HCT116 (cell line): ENCODE results near the gene TCEA3. TPM values are rescaled to one million over a fixed set of nuclear protein-coding genes. Genes with fewer than 3 reads are reported as not detected.
A peak's percentile ranks its signal among the peaks of the same experiment; 100 is the strongest.

ENCODE experiments used
- ATAC-seq: fragments of 200-7000 bp; cut with Tn5 transposase; 2 replicates; pipeline ENCODE4 v1.9.1; 2020; ENCODE audit warnings: mild to moderate bottlenecking, moderate library complexity
- BruUV-seq: library from RNA; stranded (reverse); fragments of 400-500 nt; replicated peaks from 2 replicates; lab custom pipeline; 2021; lab: Mats Ljungman, UMichigan
- CTCF ChIA-PET: fragments of 300-600 bp; sonication (Branson Sonifier 250); formaldehyde crosslinking; loops from one replicate; lab custom pipeline; 2021; ENCODE audit warnings: antibody characterized with exemption; lab: Charles Lee
- POLR2A ChIA-PET: fragments of 300-600, 350-600 bp; sonication (Branson Sonifier 250); formaldehyde crosslinking; loops from one replicate; lab custom pipeline; 2021; ENCODE audit warnings: antibody characterized with exemption; lab: Charles Lee
- RAD21 ChIA-PET, 2 experiments: fragments of 300-600 bp; sonication (Branson Sonifier 250); formaldehyde crosslinking; loops; one replicate each; lab custom pipeline; 2023; ENCODE audit warnings: low total read pairs in 2 of 2; ENCODE audit not compliant: uncharacterized antibody in 2 of 2, unreplicated experiment in 2 of 2, low non-redundant PET in 1 of 2; lab: Charles Lee
- DNase-seq: peaks from one replicate; pipeline ENCODE4 v3.0.0-alpha.2; 2010; ENCODE audit warnings: low read depth, low spot score
- H2AFZ ChIP-seq: fragments of 200-600 bp; shearing (Covaris generic), sonication (generic); 2 replicates; pipeline ENCODE4 v1.6.1; 2017; ENCODE audit warnings: low read depth, mixed run types, mixed read lengths, antibody characterized with exemption, low read length; ENCODE audit not compliant: poor library complexity, severe bottlenecking
- H3K27ac ChIP-seq: 2 replicates; pipeline ENCODE4 v1.5.1; 2012; ENCODE audit warnings: low read depth, low read length
- H3K27me3 ChIP-seq: fragments of 200-600 bp; sonication (generic); 2 replicates; pipeline ENCODE4 v1.6.1; 2016; ENCODE audit warnings: mixed run types, low read length, mixed read lengths; ENCODE audit not compliant: insufficient read depth
- H3K36me3 ChIP-seq, 2 experiments: fragments of 200-500 bp in 1 of 2; fragments of 200-600 bp in 1 of 2; sonication (Bioruptor generic) in 1 of 2; sonication (generic) in 1 of 2; 2 replicates each; pipeline versions ENCODE4 v1.5.1 to v1.6.1; 2014 to 2016; ENCODE audit warnings: low read length in 2 of 2, inconsistent platforms in 1 of 2, mixed read lengths in 1 of 2, mixed run types in 1 of 2; ENCODE audit not compliant: insufficient read depth in 2 of 2, control insufficient read depth in 1 of 2
- H3K4me1 ChIP-seq, 2 experiments: fragments of 200-600 bp in 1 of 2; sonication (generic) in 1 of 2; 2 replicates each; pipeline versions ENCODE4 v1.5.1 to v1.6.1; 2012 to 2017; ENCODE audit warnings: low read length in 2 of 2, inconsistent platforms in 1 of 2, mild to moderate bottlenecking in 1 of 2, mixed read lengths in 1 of 2, mixed run types in 1 of 2, moderate library complexity in 1 of 2; ENCODE audit not compliant: insufficient read depth in 2 of 2, control insufficient read depth in 1 of 2
- H3K4me2 ChIP-seq: fragments of 200-600 bp; sonication (generic); 2 replicates; pipeline ENCODE4 v1.6.1; 2017; ENCODE audit warnings: mixed run types, low read length, mixed read lengths
- H3K4me3 ChIP-seq, 2 experiments: fragments of 200-600 bp in 1 of 2; sonication (generic) in 1 of 2; replicated peaks in 1 of 2; 2 replicates each; pipeline ENCODE4 v1.5.1; 2011 to 2016; ENCODE audit warnings: low read length in 2 of 2, control low read depth in 1 of 2, low read depth in 1 of 2, mild to moderate bottlenecking in 1 of 2, mixed read lengths in 1 of 2, mixed run types in 1 of 2
- H3K79me2 ChIP-seq: fragments of 200-600 bp; sonication (generic); 2 replicates; pipeline ENCODE4 v1.6.1; 2017; ENCODE audit warnings: mild to moderate bottlenecking, mixed run types, low read length, moderate library complexity, mixed read lengths; ENCODE audit not compliant: insufficient read depth
- H3K9ac ChIP-seq: fragments of 200-600 bp; sonication (generic); 2 replicates; pipeline ENCODE4 v1.6.1; 2016; ENCODE audit warnings: low read length, mixed read lengths
- H3K9me2 ChIP-seq: fragments of 200-600 bp; sonication (generic), shearing (Covaris generic); 2 replicates; pipeline ENCODE4 v1.6.1; 2017; ENCODE audit warnings: mixed run types, mild to moderate bottlenecking, moderate library complexity; ENCODE audit not compliant: insufficient read depth
- H3K9me3 ChIP-seq, 2 experiments: fragments of 200-500 bp in 1 of 2; fragments of 200-600 bp in 1 of 2; sonication (Bioruptor generic) in 1 of 2; sonication (generic) in 1 of 2; 2 replicates each; pipeline ENCODE4 v1.6.1; 2014 to 2017; ENCODE audit warnings: low read length in 2 of 2, mixed read lengths in 2 of 2, inconsistent platforms in 1 of 2, low read depth in 1 of 2, mild to moderate bottlenecking in 1 of 2, mixed run types in 1 of 2, moderate library complexity in 1 of 2; ENCODE audit not compliant: control insufficient read depth in 1 of 2, insufficient read depth in 1 of 2
- H4K20me1 ChIP-seq: fragments of 200-600 bp; sonication (generic), shearing (Covaris generic); 2 replicates; pipeline ENCODE4 v1.6.1; 2017; ENCODE audit warnings: mixed run types, mild to moderate bottlenecking, moderate library complexity; ENCODE audit not compliant: insufficient read depth
- CEBPB ChIP-seq: IDR thresholded peaks from 2 replicates; pipeline ENCODE4 v1.6.1; 2012; ENCODE audit warnings: low read depth
- EGR1 ChIP-seq: IDR thresholded peaks from 2 replicates; pipeline ENCODE4 v1.6.1; 2012; ENCODE audit warnings: low read depth
- ELF1 ChIP-seq: IDR thresholded peaks from 2 replicates; pipeline ENCODE4 v1.6.1; 2012; ENCODE audit warnings: low read depth, borderline replicate concordance
- EZH2phosphoT487 ChIP-seq: fragments of 200-600 bp; IDR thresholded peaks from 2 replicates; pipeline ENCODE4 v1.6.1; 2018; ENCODE audit warnings: antibody characterized with exemption, borderline replicate concordance
- POLR2A ChIP-seq: IDR thresholded peaks from 2 replicates; pipeline ENCODE4 v1.7.0; 2011; ENCODE audit warnings: borderline replicate concordance; ENCODE audit not compliant: insufficient read depth, insufficient read length; ENCODE audit errors: extremely low read depth
- POLR2AphosphoS5 ChIP-seq: IDR thresholded peaks from 2 replicates; pipeline ENCODE4 v1.6.1; 2011; ENCODE audit warnings: mild to moderate bottlenecking, low read depth, low read length, moderate library complexity
- SIN3A ChIP-seq: IDR thresholded peaks from 2 replicates; pipeline ENCODE4 v1.6.1; 2012; ENCODE audit warnings: low read depth
- SP1 ChIP-seq: IDR thresholded peaks from 2 replicates; pipeline ENCODE4 v1.6.1; 2012; ENCODE audit warnings: low read depth
- TCF7L2 ChIP-seq: IDR thresholded peaks from 2 replicates; pipeline ENCODE4 v1.7.0; 2011; ENCODE audit warnings: borderline replicate concordance, inconsistent platforms; ENCODE audit not compliant: insufficient read depth, insufficient read length; ENCODE audit errors: extremely low read depth
- YY1 ChIP-seq: IDR thresholded peaks from 2 replicates; pipeline ENCODE4 v1.6.1; 2011; ENCODE audit warnings: low read length, low read depth, moderate library complexity, mild to moderate bottlenecking; ENCODE audit not compliant: insufficient replicate concordance; ENCODE audit errors: extremely low read depth
- ZFX ChIP-seq: fragments of 450-650 bp; IDR thresholded peaks from 2 replicates; pipeline ENCODE4 v1.6.1; 2017
- ZNF274 ChIP-seq: fragments of 200-500 bp; sonication (Bioruptor generic); IDR thresholded peaks from 2 replicates; pipeline ENCODE4 v1.6.1; 2014; ENCODE audit warnings: mild to moderate bottlenecking, low read depth, low read length, inconsistent platforms
- intact Hi-C: fragments of 100-400 bp; cut with micrococcal nuclease; formaldehyde crosslinking; loops from 2 replicates; pipeline ENCODE4 v1.10.0; 2022
- total RNA-seq: library from RNA; stranded (reverse); gene quantifications from one replicate; pipeline ENCODE4 v1.2.1, GENCODE V29; 2021; ENCODE audit not compliant: unreplicated experiment
- TF ChIP-seq, protein P1 (sequence below): IDR thresholded peaks from 2 replicates; pipeline ENCODE4 v1.6.1; 2012

The TCEA3 gene
- total RNA-seq, 1 experiment from 2014 or later, result 3.7 TPM

DNA sequence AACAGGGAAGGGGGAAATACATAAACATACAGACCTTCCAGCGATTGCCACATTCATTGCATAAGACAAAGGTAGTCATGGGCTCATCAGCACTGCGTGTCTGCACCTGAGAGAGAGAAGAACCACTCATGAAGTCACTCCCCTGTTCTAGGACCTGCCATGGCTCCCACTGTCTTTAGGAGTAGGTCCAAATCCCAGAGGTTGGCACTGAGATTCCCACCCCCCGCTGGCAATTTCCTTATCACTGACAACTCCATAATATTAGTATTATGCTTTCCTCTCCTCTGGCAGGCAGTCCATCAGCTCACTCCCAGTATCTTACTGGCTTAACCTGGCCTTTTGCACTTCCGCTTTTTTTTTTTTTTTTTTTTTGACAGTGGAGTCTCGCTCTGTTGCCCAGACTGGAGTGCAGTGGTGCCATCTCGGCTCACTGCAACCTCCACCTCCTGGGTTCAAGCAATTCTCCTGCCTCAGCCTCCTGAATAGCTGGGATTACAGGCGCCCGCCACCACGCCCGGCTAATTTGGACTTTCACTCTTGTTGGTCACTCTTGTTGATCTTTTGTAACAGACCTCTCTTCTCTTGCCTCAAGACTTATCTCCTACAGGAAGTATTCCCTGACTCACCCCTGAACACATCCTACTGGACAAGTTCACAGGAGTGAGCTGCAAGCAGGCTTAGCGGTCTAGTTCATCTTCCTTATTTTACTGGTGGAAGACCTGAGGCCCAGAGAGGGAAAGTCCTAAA, 40.1 kb downstream of the TCEA3 start:
- Histone ChIP-seq H3K4me2 (peak overlapping the region; percentile 3; the same call in 1 of the 2 replicates), H3K9me3 (no peaks in the 10 kb centered on the region), H3K4me3 (no peak overlapping the region), H4K20me1 (no peaks in the 10 kb centered on the region), H3K79me2 (no peaks in the 10 kb centered on the region), H3K9me2 (no peaks in the 10 kb centered on the region), H2AFZ (no peak overlapping the region), H3K4me1 (peaks cover 3 to 17% of the 10 kb centered on the region in 2 experiments; a peak in 2 of 4 replicates), H3K27ac (no peak overlapping the region), H3K27me3 (no peaks in the 10 kb centered on the region), H3K36me3 (no peaks in the 10 kb centered on the region), H3K9ac (no peak overlapping the region)
- CTCF ChIA-PET, result no interaction called here
- no TSS peak for BruUV-seq
- intact Hi-C loops, result no loop called here
- no peak for DNase-seq
- POLR2A ChIA-PET, result interaction anchor here (0.6 to 1.8 kb wide), 3 partner anchors 19 to 233 kb away, joined by 3 to 6 read pairs (median 3); partner anchors contain the start of gene HNRNPR
- ATAC-seq, result no peak
- TF ChIP-seq SIN3A (no peak), POLR2A (no peak), EZH2phosphoT487 (no peak), TCF7L2 (no peak), ZNF274 (no peak), ELF1 (no peak), POLR2AphosphoS5 (no peak), EGR1 (no peak), SP1 (no peak), YY1 (no peak), ZFX (no peak), CEBPB (no peak)
- TF ChIP-seq, protein P1, sequence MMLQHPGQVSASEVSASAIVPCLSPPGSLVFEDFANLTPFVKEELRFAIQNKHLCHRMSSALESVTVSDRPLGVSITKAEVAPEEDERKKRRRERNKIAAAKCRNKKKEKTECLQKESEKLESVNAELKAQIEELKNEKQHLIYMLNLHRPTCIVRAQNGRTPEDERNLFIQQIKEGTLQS, result no peak
- RAD21 ChIA-PET, result no interaction called here
